ENCODE data around the gene CXCL16.
"Not testable (repeated sequence)": the region's sequence is repeated elsewhere in the genome, so short reads cannot be mapped to it uniquely, and the experiment has no call there.

The CXCL16 gene

GRCh38 chr17:4699401-4700056 is 40.2 kb downstream of the CXCL16 start:
- DNase-seq (ENCODE audit: low read depth in 2 of 2, low spot score in 1 of 2), result not testable (repeated sequence)

- DNase-seq (ENCODE audit: low read depth in 2 of 2, low spot score in 1 of 2), result no peak
These were observed 43.3 kb downstream of the CXCL16 start for GRCh38 chr17:4696437-4696805.

- DNase-seq (ENCODE audit: low read depth in 2 of 2, low spot score in 1 of 2), result no peak
These were observed 46.3 kb downstream of the CXCL16 start for GRCh38 chr17:4693416-4693815.

GRCh38 chr17:4691686-4692085 is 48.0 kb downstream of the CXCL16 start:
- DNase-seq (ENCODE audit: low read depth in 2 of 2, low spot score in 1 of 2), result no peak

GRCh38 chr17:4690745-4691144 is 49.0 kb downstream of the CXCL16 start:
- DNase-seq (ENCODE audit: low read depth in 2 of 2, low spot score in 1 of 2), result no peak

GRCh38 chr17:4689872-4690271 is 49.9 kb downstream of the CXCL16 start:
- not testable (repeated sequence) for DNase-seq (ENCODE audit: low read depth in 2 of 2, low spot score in 1 of 2)

GRCh38 chr17:4683739-4684138 is 56.0 kb downstream of the CXCL16 start:
- not testable (repeated sequence) for DNase-seq (ENCODE audit: low read depth in 2 of 2, low spot score in 1 of 2)

Data from stimulated activated CD8-positive, alpha-beta memory T cell treated with anti-CD3 and anti-CD28 coated beads, Interleukin-4, amount 100 ng/mL, for 4 hours (primary cell).